PC-9 (cell line): ENCODE results near the gene TULP4.

Source experiments
- EZH2 ChIP-seq: fragments of 200-600 bp; sonication (generic); IDR thresholded peaks from 2 replicates; pipeline ENCODE4 v1.8.0; 2017; ENCODE audit warnings: antibody characterized with exemption, low read depth
- TF ChIP-seq, protein P1 (sequence below): fragments of 200-600 bp; sonication (generic); conservative IDR thresholded peaks from 2 replicates; pipeline ENCODE4 v1.6.1; 2017; ENCODE audit warnings: mixed run types, antibody characterized with exemption, mild to moderate bottlenecking, moderate library complexity

- no peak for TF ChIP-seq EZH2
- TF ChIP-seq, protein P1, sequence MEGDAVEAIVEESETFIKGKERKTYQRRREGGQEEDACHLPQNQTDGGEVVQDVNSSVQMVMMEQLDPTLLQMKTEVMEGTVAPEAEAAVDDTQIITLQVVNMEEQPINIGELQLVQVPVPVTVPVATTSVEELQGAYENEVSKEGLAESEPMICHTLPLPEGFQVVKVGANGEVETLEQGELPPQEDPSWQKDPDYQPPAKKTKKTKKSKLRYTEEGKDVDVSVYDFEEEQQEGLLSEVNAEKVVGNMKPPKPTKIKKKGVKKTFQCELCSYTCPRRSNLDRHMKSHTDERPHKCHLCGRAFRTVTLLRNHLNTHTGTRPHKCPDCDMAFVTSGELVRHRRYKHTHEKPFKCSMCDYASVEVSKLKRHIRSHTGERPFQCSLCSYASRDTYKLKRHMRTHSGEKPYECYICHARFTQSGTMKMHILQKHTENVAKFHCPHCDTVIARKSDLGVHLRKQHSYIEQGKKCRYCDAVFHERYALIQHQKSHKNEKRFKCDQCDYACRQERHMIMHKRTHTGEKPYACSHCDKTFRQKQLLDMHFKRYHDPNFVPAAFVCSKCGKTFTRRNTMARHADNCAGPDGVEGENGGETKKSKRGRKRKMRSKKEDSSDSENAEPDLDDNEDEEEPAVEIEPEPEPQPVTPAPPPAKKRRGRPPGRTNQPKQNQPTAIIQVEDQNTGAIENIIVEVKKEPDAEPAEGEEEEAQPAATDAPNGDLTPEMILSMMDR: no peak
Observed at GRCh38 chr6:158402184-158402583, 89.9 kb downstream of the TULP4 start.
